IPS-20b (cell line): ENCODE measurements around the gene PLEKHG4B.
"Not testable (repeated sequence)": the region's sequence is repeated elsewhere in the genome, so short reads cannot be mapped to it uniquely, and the experiment has no call there.

Source experiments
- H3K27ac ChIP-seq: one replicate; pipeline ENCODE4 v1.5.1; 2013; ENCODE audit warnings: low read length
- H3K27me3 ChIP-seq: 2 replicates; pipeline ENCODE4 v1.6.1; 2013; ENCODE audit warnings: mild to moderate bottlenecking, low read length, inconsistent platforms; ENCODE audit not compliant: insufficient read depth
- H3K36me3 ChIP-seq: 2 replicates; pipeline ENCODE4 v1.6.1; 2013; ENCODE audit warnings: low read depth, mild to moderate bottlenecking, inconsistent platforms, low read length, moderate library complexity; ENCODE audit not compliant: insufficient read depth
- H3K4me1 ChIP-seq: 2 replicates; pipeline ENCODE4 v1.6.1; 2013; ENCODE audit warnings: mild to moderate bottlenecking, control low read depth, inconsistent platforms, low read length, moderate library complexity; ENCODE audit not compliant: insufficient read depth
- H3K4me3 ChIP-seq: 2 replicates; pipeline ENCODE4 v1.5.1; 2013; ENCODE audit warnings: mild to moderate bottlenecking, low read length, inconsistent platforms
- H3K9ac ChIP-seq: 2 replicates; pipeline ENCODE4 v1.6.1; 2013; ENCODE audit warnings: low read depth, mild to moderate bottlenecking, inconsistent platforms, low read length, moderate library complexity
- H3K9me3 ChIP-seq: 2 replicates; pipeline ENCODE4 v1.6.1; 2013; ENCODE audit warnings: mild to moderate bottlenecking, low read depth, low read length, inconsistent platforms; ENCODE audit not compliant: insufficient read depth

PLEKHG4B gene

GRCh38 chr5:222951-223715 is 131.2 kb downstream of the PLEKHG4B start:
- not testable (repeated sequence) for H3K27ac ChIP-seq, H3K9ac ChIP-seq, H3K9me3 ChIP-seq, H3K4me3 ChIP-seq, H3K27me3 ChIP-seq
- Histone ChIP-seq H3K36me3 (peaks cover 38% of the 10 kb centered on the region), H3K4me1 (peaks cover 10% of the 10 kb centered on the region)

GRCh38 chr5:223791-224190 is 131.8 kb downstream of the PLEKHG4B start:
- H3K9me3 ChIP-seq: no peaks in the 10 kb centered on the region
- H3K27me3 ChIP-seq: no peaks in the 10 kb centered on the region
- no peak overlapping the region for H3K27ac ChIP-seq
- peaks cover 44% of the 10 kb centered on the region for H3K36me3 ChIP-seq
- H3K4me3 ChIP-seq: no peak overlapping the region
- no peak overlapping the region for H3K9ac ChIP-seq
- H3K4me1 ChIP-seq: peaks cover 10% of the 10 kb centered on the region

- H3K4me1 ChIP-seq: peaks cover 5% of the 10 kb centered on the region
Observed at GRCh38 chr5:225334-225733, 133.4 kb downstream of the PLEKHG4B start.

GRCh38 chr5:227375-227774 is 135.4 kb downstream of the PLEKHG4B start:
- not testable (repeated sequence) for H3K27me3 ChIP-seq, H3K9me3 ChIP-seq, H3K9ac ChIP-seq, H3K27ac ChIP-seq, H3K4me1 ChIP-seq, H3K4me3 ChIP-seq
- peaks cover 79% of the 10 kb centered on the region for H3K36me3 ChIP-seq

More at GRCh38 chr5:225334-225733, 133.4 kb downstream of the PLEKHG4B start:
- H3K36me3 ChIP-seq: peaks cover 59% of the 10 kb centered on the region
- no peak overlapping the region for H3K27ac ChIP-seq
- H3K9me3 ChIP-seq: no peaks in the 10 kb centered on the region
- no peaks in the 10 kb centered on the region for H3K27me3 ChIP-seq
- no peak overlapping the region for H3K9ac ChIP-seq
- no peak overlapping the region for H3K4me3 ChIP-seq

GRCh38 chr5:228886-229285 is 136.9 kb downstream of the PLEKHG4B start:
- Histone ChIP-seq H3K36me3 (peaks cover 93% of the 10 kb centered on the region), H3K9me3 (no peaks in the 10 kb centered on the region), H3K4me1 (no peaks in the 10 kb centered on the region), H3K4me3 (no peak overlapping the region), H3K27me3 (no peaks in the 10 kb centered on the region), H3K27ac (no peak overlapping the region), H3K9ac (no peak overlapping the region)

- Histone ChIP-seq H3K4me3 (no peak overlapping the region), H3K36me3 (peaks cover 90% of the 10 kb centered on the region), H3K4me1 (no peaks in the 10 kb centered on the region), H3K27me3 (no peaks in the 10 kb centered on the region), H3K27ac (no peak overlapping the region), H3K9me3 (no peaks in the 10 kb centered on the region), H3K9ac (no peak overlapping the region)
Observed at GRCh38 chr5:230711-231110, 138.7 kb downstream of the PLEKHG4B start.

- no peak overlapping the region for H3K4me3 ChIP-seq
- H3K27me3 ChIP-seq: no peaks in the 10 kb centered on the region
- H3K36me3 ChIP-seq: peaks cover 81% of the 10 kb centered on the region
- no peak overlapping the region for H3K27ac ChIP-seq
- H3K9ac ChIP-seq: no peak overlapping the region
- H3K4me1 ChIP-seq: no peaks in the 10 kb centered on the region
- H3K9me3 ChIP-seq: no peaks in the 10 kb centered on the region
Observed at GRCh38 chr5:231661-232060, 139.7 kb downstream of the PLEKHG4B start.

- not testable (repeated sequence) for H3K9me3 ChIP-seq, H3K4me1 ChIP-seq, H3K4me3 ChIP-seq, H3K9ac ChIP-seq, H3K27ac ChIP-seq, H3K27me3 ChIP-seq
- H3K36me3 ChIP-seq: peaks cover 82% of the 10 kb centered on the region
Observed at GRCh38 chr5:233426-233825, 141.5 kb downstream of the PLEKHG4B start.

GRCh38 chr5:234450-234849 is 142.5 kb downstream of the PLEKHG4B start:
- Histone ChIP-seq H3K9ac (no peak overlapping the region), H3K4me3 (no peak overlapping the region), H3K4me1 (no peaks in the 10 kb centered on the region), H3K9me3 (no peaks in the 10 kb centered on the region), H3K27ac (no peak overlapping the region), H3K36me3 (peaks cover 77% of the 10 kb centered on the region), H3K27me3 (no peaks in the 10 kb centered on the region)

- not testable (repeated sequence) for H3K4me1 ChIP-seq, H3K9me3 ChIP-seq, H3K27me3 ChIP-seq, H3K4me3 ChIP-seq, H3K27ac ChIP-seq, H3K9ac ChIP-seq
- H3K36me3 ChIP-seq: peaks cover 75% of the 10 kb centered on the region
Observed at GRCh38 chr5:235527-235926, 143.6 kb downstream of the PLEKHG4B start.

GRCh38 chr5:237931-238330 is 146.0 kb downstream of the PLEKHG4B start:
- not testable (repeated sequence) for H3K27me3 ChIP-seq, H3K27ac ChIP-seq, H3K9me3 ChIP-seq, H3K4me1 ChIP-seq, H3K9ac ChIP-seq, H3K4me3 ChIP-seq
- peaks cover 74% of the 10 kb centered on the region for H3K36me3 ChIP-seq
